IMR-90 (cell line): ENCODE results near the gene HSPB9. TPM values are rescaled to one million over a fixed set of nuclear protein-coding genes. Genes with fewer than 3 reads are reported as not detected.
A peak's percentile ranks its signal among the peaks of the same experiment; 100 is the strongest.

Experiments
- ATAC-seq: fragments of 200-7000 bp; cut with Tn5 transposase; 2 replicates; pipeline ENCODE4 v1.9.1; 2020; ENCODE audit warnings: low read depth, mild to moderate bottlenecking, moderate library complexity
- BruUV-seq: library from RNA; stranded (reverse); fragments of 400-500 nt; replicated peaks from 2 replicates; lab custom pipeline; 2021; lab: Mats Ljungman, UMichigan
- CTCF ChIA-PET: fragments of 300-600 bp; formaldehyde crosslinking; extraction: SDS; loops from one replicate; lab custom pipeline; 2021; ENCODE audit warnings: antibody characterized with exemption; lab: Yijun Ruan, JAX
- POLR2A ChIA-PET: fragments of 300-600 bp; sonication (Branson Sonifier 250); formaldehyde crosslinking; loops from one replicate; lab custom pipeline; 2022; ENCODE audit warnings: antibody characterized with exemption; ENCODE audit not compliant: unreplicated experiment; lab: Charles Lee
- DNase-seq: peaks from one replicate; pipeline ENCODE4 v3.0.0; 2013
- H2AFZ ChIP-seq: replicated peaks from 2 replicates; pipeline ENCODE3; 2013; ENCODE audit warnings: low read length, mild to moderate bottlenecking; ENCODE audit not compliant: poor library complexity
- H2AK5ac ChIP-seq: 2 replicates; pipeline ENCODE4 v1.6.1; 2013; ENCODE audit warnings: low read depth, low read length, inconsistent platforms
- H2AK9ac ChIP-seq: replicated peaks from 2 replicates; pipeline ENCODE3; 2013; ENCODE audit warnings: mild to moderate bottlenecking, low read depth, low read length, moderate library complexity; ENCODE audit not compliant: poor library complexity
- H2BK120ac ChIP-seq: 2 replicates; pipeline ENCODE4 v1.6.1; 2013; ENCODE audit warnings: low read depth, low read length, inconsistent platforms
- H2BK15ac ChIP-seq: 3 replicates; pipeline ENCODE4 v1.6.1; 2013; ENCODE audit warnings: low read depth, low read length, inconsistent platforms
- H2BK20ac ChIP-seq: 2 replicates; pipeline ENCODE4 v1.6.1; 2013; ENCODE audit warnings: low read depth, mild to moderate bottlenecking, inconsistent platforms, low read length, moderate library complexity
- H2BK5ac ChIP-seq: 2 replicates; pipeline ENCODE4 v1.6.1; 2013; ENCODE audit warnings: mild to moderate bottlenecking, low read depth, low read length, inconsistent platforms; ENCODE audit not compliant: poor library complexity, severe bottlenecking
- H3K14ac ChIP-seq: replicated peaks from 2 replicates; pipeline ENCODE4 v1.6.1; 2013; ENCODE audit warnings: low read depth, low read length, inconsistent platforms
- H3K18ac ChIP-seq: 2 replicates; pipeline ENCODE4 v1.6.1; 2013; ENCODE audit warnings: low read depth, low read length, control low read depth
- H3K23ac ChIP-seq: 2 replicates; pipeline ENCODE4 v1.6.1; 2013; ENCODE audit warnings: low read depth, low read length, inconsistent platforms
- H3K27ac ChIP-seq: 2 replicates; pipeline ENCODE4 v1.5.1; 2013; ENCODE audit warnings: mild to moderate bottlenecking, control low read depth, low read length; ENCODE audit not compliant: insufficient read depth
- H3K27me3 ChIP-seq: 2 replicates; pipeline ENCODE4 v1.6.1; 2013; ENCODE audit warnings: low read length; ENCODE audit not compliant: control insufficient read depth, insufficient read depth
- H3K36me3 ChIP-seq: 2 replicates; pipeline ENCODE4 v1.6.1; 2013; ENCODE audit warnings: low read length, mixed read lengths; ENCODE audit not compliant: control insufficient read depth, insufficient read depth
- H3K4ac ChIP-seq: 2 replicates; pipeline ENCODE4 v1.6.1; 2013; ENCODE audit warnings: low read depth, low read length, inconsistent platforms
- H3K4me1 ChIP-seq: 2 replicates; pipeline ENCODE4 v1.6.1; 2013; ENCODE audit warnings: low read length, mixed read lengths; ENCODE audit not compliant: control insufficient read depth, insufficient read depth
- H3K4me2 ChIP-seq: 2 replicates; pipeline ENCODE4 v1.6.1; 2013; ENCODE audit warnings: low read depth, mild to moderate bottlenecking, control low read depth, low read length, moderate library complexity
- H3K4me3 ChIP-seq: 2 replicates; pipeline ENCODE4 v1.5.1; 2013; ENCODE audit warnings: low read depth, mild to moderate bottlenecking, control low read depth, low read length, moderate library complexity; ENCODE audit not compliant: insufficient read depth
- H3K56ac ChIP-seq: 2 replicates; pipeline ENCODE4 v1.6.1; 2013; ENCODE audit warnings: low read length, inconsistent platforms; ENCODE audit not compliant: insufficient read depth; ENCODE audit errors: extremely low read depth
- H3K79me1 ChIP-seq, 2 experiments: 2 replicates each; pipeline ENCODE4 v1.6.1; 2013; ENCODE audit warnings: low read length in 2 of 2, inconsistent platforms in 1 of 2, low read depth in 1 of 2
- H3K9ac ChIP-seq: 2 replicates; pipeline ENCODE4 v1.6.1; 2013; ENCODE audit warnings: low read depth, low read length, control low read depth
- H3K9me1 ChIP-seq: 2 replicates; pipeline ENCODE4 v1.6.1; 2013; ENCODE audit warnings: low read length, inconsistent platforms; ENCODE audit not compliant: insufficient read depth
- H3K9me3 ChIP-seq: 2 replicates; pipeline ENCODE4 v1.6.1; 2013; ENCODE audit warnings: low read length; ENCODE audit not compliant: control insufficient read depth, insufficient read depth
- H4K20me1 ChIP-seq: 2 replicates; pipeline ENCODE4 v1.6.1; 2013; ENCODE audit warnings: low read length, inconsistent platforms; ENCODE audit not compliant: insufficient read depth
- H4K5ac ChIP-seq: 2 replicates; pipeline ENCODE4 v1.6.1; 2013; ENCODE audit warnings: mild to moderate bottlenecking, low read depth, low read length, control low read depth
- H4K8ac ChIP-seq, 2 experiments: 2 replicates each; pipeline ENCODE4 v1.6.1; 2013; ENCODE audit warnings: low read depth in 2 of 2, low read length in 2 of 2, control low read depth in 1 of 2, inconsistent platforms in 1 of 2
- H4K91ac ChIP-seq: 2 replicates; pipeline ENCODE4 v1.6.1; 2013; ENCODE audit warnings: low read depth, low read length, inconsistent platforms; ENCODE audit not compliant: insufficient read depth
- RFX5 ChIP-seq: IDR thresholded peaks from 2 replicates; pipeline ENCODE4 v1.8.0; 2012; ENCODE audit warnings: low read depth, mild to moderate bottlenecking, low read length, moderate library complexity
- WGBS, 2 experiments: methylation state at CpG; one replicate each; pipeline versions ENCODE4 v1.1.5 to v1.1.7; 2013; ENCODE audit warnings: missing lambda C conversion rate in 2 of 2; ENCODE audit not compliant: insufficient read length in 1 of 2; ENCODE audit errors: extremely low coverage in 2 of 2; 5-methylcytosine and 5-hydroxymethylcytosine counted together
- dilution Hi-C: fragments of 300-500 bp; cut with HindIII; formaldehyde crosslinking; loops from one replicate; pipeline ENCODE4 v1.14.3; 2018; ENCODE audit warnings: low sequenced_read_pairs; ENCODE audit not compliant: unreplicated experiment
- in situ Hi-C: fragments of 300-500 bp; cut with MboI; formaldehyde crosslinking; loops from 3 replicates; pipeline ENCODE4 v1.14.3; 2019; ENCODE audit warnings: low sequenced_read_pairs, inconsistent platforms, mixed read lengths
- intact Hi-C: fragments of 100-400 bp; cut with micrococcal nuclease; formaldehyde crosslinking; loops from 2 replicates; pipeline ENCODE4 v1.10.0; 2022
- polyA plus RNA-seq, 3 experiments: library from polyadenylated mRNA; depleted of rRNA; stranded (reverse); fragments of >200 nt; gene quantifications; 2 replicates each; pipeline ENCODE4 v1.2.3, GENCODE V29; 2012; ENCODE audit warnings: low replicate concordance in 1 of 3
- total RNA-seq: library from RNA; depleted of rRNA; stranded (reverse); fragments of >200 nt; gene quantifications from 2 replicates; pipeline ENCODE4 v1.2.3, GENCODE V29; 2012
- TF ChIP-seq, protein P1 (sequence below): conservative IDR thresholded peaks from 2 replicates; pipeline ENCODE4 v1.5.1; 2012; ENCODE audit warnings: mild to moderate bottlenecking, low read depth, low read length, improper control_type of control experiment

HSPB9 gene
- total and polyA plus RNA-seq, 2 of the 4 experiments (the other 2 are of a cell fraction) = not detected

DNA sequence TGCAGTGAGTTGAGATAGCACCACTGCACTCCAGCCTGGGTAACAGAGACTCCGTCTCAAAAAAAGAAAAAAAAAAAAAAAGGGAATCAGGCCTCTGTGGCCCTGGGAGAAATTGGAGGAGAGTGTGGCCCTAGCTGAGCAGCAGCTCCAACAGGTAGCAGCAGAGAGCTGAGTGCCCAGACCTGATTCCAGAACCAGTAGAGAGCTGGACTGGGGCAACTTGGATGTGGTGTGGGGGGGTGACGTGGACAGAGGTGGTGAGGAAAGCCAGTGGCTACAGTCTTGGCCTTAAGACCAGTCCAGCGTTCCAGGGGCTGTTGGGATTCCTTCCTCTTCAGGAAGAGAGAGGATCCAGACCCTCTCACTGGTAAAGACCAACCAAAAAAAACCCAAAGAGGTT, 1.7 kb downstream of the HSPB9 start:
- H3K27me3 ChIP-seq = no peaks in the 10 kb centered on the region
- no peak for ATAC-seq
- POLR2A ChIA-PET = no interaction called here

More for the DNA sequence above, 1.7 kb downstream of the HSPB9 start:
- H2BK120ac ChIP-seq = no peak overlapping the region
- no peak overlapping the region for H4K8ac ChIP-seq
- H3K9ac ChIP-seq = no peak overlapping the region
- no peak overlapping the region for H2BK15ac ChIP-seq
- in situ Hi-C loops = no loop called here
- no peak overlapping the region for H2BK5ac ChIP-seq
- H3K4me3 ChIP-seq = no peak overlapping the region
- DNase-seq = no peak
- WGBS, 2 experiments = 83% methylated on average over 1 of the region's 3 CpGs; no CpG with 5 or more reads in 1 of the 2 experiments
- TF ChIP-seq RFX5 = no peak
- TF ChIP-seq, protein P1, sequence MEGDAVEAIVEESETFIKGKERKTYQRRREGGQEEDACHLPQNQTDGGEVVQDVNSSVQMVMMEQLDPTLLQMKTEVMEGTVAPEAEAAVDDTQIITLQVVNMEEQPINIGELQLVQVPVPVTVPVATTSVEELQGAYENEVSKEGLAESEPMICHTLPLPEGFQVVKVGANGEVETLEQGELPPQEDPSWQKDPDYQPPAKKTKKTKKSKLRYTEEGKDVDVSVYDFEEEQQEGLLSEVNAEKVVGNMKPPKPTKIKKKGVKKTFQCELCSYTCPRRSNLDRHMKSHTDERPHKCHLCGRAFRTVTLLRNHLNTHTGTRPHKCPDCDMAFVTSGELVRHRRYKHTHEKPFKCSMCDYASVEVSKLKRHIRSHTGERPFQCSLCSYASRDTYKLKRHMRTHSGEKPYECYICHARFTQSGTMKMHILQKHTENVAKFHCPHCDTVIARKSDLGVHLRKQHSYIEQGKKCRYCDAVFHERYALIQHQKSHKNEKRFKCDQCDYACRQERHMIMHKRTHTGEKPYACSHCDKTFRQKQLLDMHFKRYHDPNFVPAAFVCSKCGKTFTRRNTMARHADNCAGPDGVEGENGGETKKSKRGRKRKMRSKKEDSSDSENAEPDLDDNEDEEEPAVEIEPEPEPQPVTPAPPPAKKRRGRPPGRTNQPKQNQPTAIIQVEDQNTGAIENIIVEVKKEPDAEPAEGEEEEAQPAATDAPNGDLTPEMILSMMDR = 0 out of 2 replicates have a peak, but pooled peaks have one; percentile 5
- H2AK5ac ChIP-seq = no peak overlapping the region
- H4K20me1 ChIP-seq = no peaks in the 10 kb centered on the region
- H3K4me1 ChIP-seq = peaks cover 7% of the 10 kb centered on the region
- CTCF ChIA-PET = no interaction called here
- no peak overlapping the region for H3K4me2 ChIP-seq
- no peak overlapping the region for H3K14ac ChIP-seq
- no peak overlapping the region for H3K56ac ChIP-seq
- H3K27ac ChIP-seq = no peak overlapping the region
- H4K5ac ChIP-seq = no peak overlapping the region
- H3K4ac ChIP-seq = no peak overlapping the region
- peaks cover 4% of the 10 kb centered on the region; the same call in 1 of the 2 replicates for H3K9me1 ChIP-seq
- H3K79me1 ChIP-seq = peaks cover 16 to 21% of the 10 kb centered on the region in 2 experiments; a peak in 3 of 4 replicates
- no peak overlapping the region for H4K91ac ChIP-seq
- H2AK9ac ChIP-seq = no peak overlapping the region
- no peaks in the 10 kb centered on the region for H3K9me3 ChIP-seq
- H3K23ac ChIP-seq = no peak overlapping the region
- no peak overlapping the region for H3K18ac ChIP-seq
- peaks cover 46% of the 10 kb centered on the region for H3K36me3 ChIP-seq
- dilution Hi-C loops = no loop called here
- BruUV-seq = no TSS peak
- H2AFZ ChIP-seq = no peak overlapping the region
- intact Hi-C loops = no loop called here
- H2BK20ac ChIP-seq = no peak overlapping the region
